Activated naive CD4-positive, alpha-beta T cell treated with anti-CD3 and anti-CD28 coated beads, Interleukin-2, amount 50 U/mL, for 72 hours (primary cell): ENCODE data around the gene KIAA0930. TPM values are rescaled to one million over a fixed set of nuclear protein-coding genes. Genes with fewer than 3 reads are reported as not detected.

Experiments used
- ATAC-seq, 2 donors: fragments of 150-1000 bp; cut with Tn5 transposase; 2 replicates each; pipeline ENCODE4 v1.10.0; 2021; ENCODE audit warnings: mild to moderate bottlenecking in 2 of 2, moderate library complexity in 2 of 2
- DNase-seq, 2 donors: peaks; one replicate each; pipeline ENCODE4 v3.0.0; 2021 to 2022; ENCODE audit warnings: low spot score in 2 of 2
- H3K27ac Mint-ChIP-seq, 2 donors: one replicate each; pipeline ENCODE4 v1.8.0; 2022; ENCODE audit warnings: mild to moderate bottlenecking in 2 of 2, mixed read lengths in 2 of 2
- H3K36me3 Mint-ChIP-seq, 2 donors: one replicate each; pipeline ENCODE4 v1.8.0; 2022; ENCODE audit warnings: mixed read lengths in 2 of 2
- H3K9me3 Mint-ChIP-seq, 2 donors: one replicate each; pipeline ENCODE4 v1.8.0; 2022; ENCODE audit warnings: mixed read lengths in 2 of 2
- total RNA-seq, 2 donors: library from RNA; stranded (reverse); gene quantifications; one replicate each; pipeline ENCODE4 v1.2.3, GENCODE V29; 2022

KIAA0930 gene
- total RNA-seq, 2 donors from 2014 or later, result 12.5 to 16.5 TPM

GRCh38 chr22:45185718-45186514, 54.8 kb downstream of the KIAA0930 start:
- Mint-ChIP-seq H3K9me3 (no peaks in the 10 kb centered on the region), H3K36me3 (peaks cover 6 to 40% of the 10 kb centered on the region in 2 donors), H3K27ac (peak overlapping the region; percentile 70)
- DNase-seq (no peak), ATAC-seq (peak; percentile 43 to 48)

- Mint-ChIP-seq H3K36me3 (peaks cover 6 to 53% of the 10 kb centered on the region in 2 donors), H3K27ac (no peak overlapping the region), H3K9me3 (no peaks in the 10 kb centered on the region)
- DNase-seq (no peak), ATAC-seq (no peak)
Observed at GRCh38 chr22:45183974-45184373, 56.7 kb downstream of the KIAA0930 start.

- ATAC-seq (no peak), DNase-seq (no peak)
- Mint-ChIP-seq H3K27ac (peak overlapping the region; percentile 57 to 78), H3K9me3 (no peaks in the 10 kb centered on the region), H3K36me3 (peaks cover 6 to 56% of the 10 kb centered on the region in 2 donors)
Observed at GRCh38 chr22:45181766-45182165, 58.9 kb downstream of the KIAA0930 start.

- ATAC-seq (no peak), DNase-seq (no peak)
- peak overlapping the region; percentile 57 to 78 for H3K27ac Mint-ChIP-seq
- no peaks in the 10 kb centered on the region for H3K9me3 Mint-ChIP-seq
- H3K36me3 Mint-ChIP-seq, result peaks cover 11 to 62% of the 10 kb centered on the region in 2 donors
Observed at GRCh38 chr22:45181240-45181639, 59.5 kb downstream of the KIAA0930 start.

GRCh38 chr22:45180146-45180679, 60.5 kb downstream of the KIAA0930 start:
- Mint-ChIP-seq H3K36me3 (peaks cover 16 to 59% of the 10 kb centered on the region in 2 donors), H3K27ac (peak overlapping the region; percentile 17 to 19), H3K9me3 (no peaks in the 10 kb centered on the region)
- no peak for ATAC-seq
- DNase-seq, result no peak

- H3K9me3 Mint-ChIP-seq, result no peaks in the 10 kb centered on the region
- peaks cover 19 to 59% of the 10 kb centered on the region in 2 donors for H3K36me3 Mint-ChIP-seq
- peak; percentile 28 to 32 for ATAC-seq
- no peak for DNase-seq
- H3K27ac Mint-ChIP-seq, result peak overlapping the region; percentile 19 to 46
Observed at GRCh38 chr22:45179276-45180049, 61.2 kb downstream of the KIAA0930 start.

- Mint-ChIP-seq H3K27ac (peak overlapping the region; percentile 68 to 79), H3K36me3 (peaks cover 42 to 67% of the 10 kb centered on the region in 2 donors), H3K9me3 (no peaks in the 10 kb centered on the region)
- peak in 1 of 2 donors; percentile 28 for ATAC-seq
- no peak for DNase-seq
Observed at GRCh38 chr22:45172881-45173585, 67.7 kb downstream of the KIAA0930 start.

GRCh38 chr22:45171830-45172229, 68.9 kb downstream of the KIAA0930 start:
- Mint-ChIP-seq H3K9me3 (no peaks in the 10 kb centered on the region), H3K36me3 (peaks cover 42 to 68% of the 10 kb centered on the region in 2 donors), H3K27ac (peak overlapping the region in 1 of 2 donors; percentile 83)
- DNase-seq (no peak), ATAC-seq (no peak)

GRCh38 chr22:45169591-45170466, 70.9 kb downstream of the KIAA0930 start:
- Mint-ChIP-seq H3K9me3 (no peaks in the 10 kb centered on the region), H3K36me3 (peaks cover 37 to 62% of the 10 kb centered on the region in 2 donors), H3K27ac (peak overlapping the region; percentile 72 to 89)
- DNase-seq, result peak in 1 of 2 donors; percentile 67
- peak; percentile 82 to 94 for ATAC-seq

- ATAC-seq, result no peak
- no peak for DNase-seq
- H3K36me3 Mint-ChIP-seq, result peaks cover 36 to 50% of the 10 kb centered on the region in 2 donors
- H3K27ac Mint-ChIP-seq, result no peak overlapping the region
- no peaks in the 10 kb centered on the region for H3K9me3 Mint-ChIP-seq
Observed at GRCh38 chr22:45166932-45167331, 73.8 kb downstream of the KIAA0930 start.

GRCh38 chr22:45164270-45165088, 76.2 kb downstream of the KIAA0930 start:
- Mint-ChIP-seq H3K36me3 (peaks cover 31 to 44% of the 10 kb centered on the region in 2 donors), H3K9me3 (no peaks in the 10 kb centered on the region), H3K27ac (peak overlapping the region; percentile 92 to 99)
- ATAC-seq, result peak; percentile 30 to 32
- peak in 1 of 2 donors; percentile 23 for DNase-seq

GRCh38 chr22:45163451-45164269, 77.0 kb downstream of the KIAA0930 start, which contains the start of gene NUP50:
NUP50 (plus strand) TSS chr22:45163925; CDS start chr22:45168178, 4,253 bp downstream.
- ATAC-seq, result peak; percentile 89 to 91
- Mint-ChIP-seq H3K27ac (peak within 1 kb of the TSS; percentile 92 to 99), H3K36me3 (peaks cover 31 to 44% of the 10 kb centered on the region in 2 donors), H3K9me3 (no peaks in the 10 kb centered on the region)
- DNase-seq, result peak; percentile 96 to 100

- peak overlapping the region; percentile 92 to 97 for H3K27ac Mint-ChIP-seq
- DNase-seq, result no peak
- H3K36me3 Mint-ChIP-seq, result peaks cover 31 to 38% of the 10 kb centered on the region in 2 donors
- peak; percentile 34 to 35 for ATAC-seq
- H3K9me3 Mint-ChIP-seq, result no peaks in the 10 kb centered on the region
Observed at GRCh38 chr22:45163099-45163450, 77.6 kb downstream of the KIAA0930 start.

- no peak for ATAC-seq
- Mint-ChIP-seq H3K9me3 (no peaks in the 10 kb centered on the region), H3K36me3 (peaks cover 31 to 37% of the 10 kb centered on the region in 2 donors), H3K27ac (peak overlapping the region; percentile 92 to 97)
- no peak for DNase-seq
Observed at GRCh38 chr22:45162531-45162930, 78.2 kb downstream of the KIAA0930 start.
